Fibroblast of pulmonary artery (primary cell): Measurements from ENCODE around the gene GALNT9.

ENCODE experiments used
- DNase-seq: peaks from one replicate; pipeline ENCODE4 v3.0.0-alpha.2; 2010; ENCODE audit warnings: low read depth
- H3K4me3 ChIP-seq: replicated peaks from 2 replicates; pipeline ENCODE4 v1.5.1; 2011; ENCODE audit warnings: low read depth, mild to moderate bottlenecking, control low read depth, low read length, moderate library complexity
- CTCF ChIP-seq: IDR thresholded peaks from 2 replicates; pipeline ENCODE4 v1.5.1; 2011; ENCODE audit warnings: mild to moderate bottlenecking, control low read depth, low read length, inconsistent platforms; ENCODE audit errors: missing control alignments

GALNT9 gene

GRCh38 chr12:132294121-132295034 is 35.0 kb downstream of the GALNT9 start:
- DNase-seq = no peak
- TF ChIP-seq CTCF = no peak

DNA sequence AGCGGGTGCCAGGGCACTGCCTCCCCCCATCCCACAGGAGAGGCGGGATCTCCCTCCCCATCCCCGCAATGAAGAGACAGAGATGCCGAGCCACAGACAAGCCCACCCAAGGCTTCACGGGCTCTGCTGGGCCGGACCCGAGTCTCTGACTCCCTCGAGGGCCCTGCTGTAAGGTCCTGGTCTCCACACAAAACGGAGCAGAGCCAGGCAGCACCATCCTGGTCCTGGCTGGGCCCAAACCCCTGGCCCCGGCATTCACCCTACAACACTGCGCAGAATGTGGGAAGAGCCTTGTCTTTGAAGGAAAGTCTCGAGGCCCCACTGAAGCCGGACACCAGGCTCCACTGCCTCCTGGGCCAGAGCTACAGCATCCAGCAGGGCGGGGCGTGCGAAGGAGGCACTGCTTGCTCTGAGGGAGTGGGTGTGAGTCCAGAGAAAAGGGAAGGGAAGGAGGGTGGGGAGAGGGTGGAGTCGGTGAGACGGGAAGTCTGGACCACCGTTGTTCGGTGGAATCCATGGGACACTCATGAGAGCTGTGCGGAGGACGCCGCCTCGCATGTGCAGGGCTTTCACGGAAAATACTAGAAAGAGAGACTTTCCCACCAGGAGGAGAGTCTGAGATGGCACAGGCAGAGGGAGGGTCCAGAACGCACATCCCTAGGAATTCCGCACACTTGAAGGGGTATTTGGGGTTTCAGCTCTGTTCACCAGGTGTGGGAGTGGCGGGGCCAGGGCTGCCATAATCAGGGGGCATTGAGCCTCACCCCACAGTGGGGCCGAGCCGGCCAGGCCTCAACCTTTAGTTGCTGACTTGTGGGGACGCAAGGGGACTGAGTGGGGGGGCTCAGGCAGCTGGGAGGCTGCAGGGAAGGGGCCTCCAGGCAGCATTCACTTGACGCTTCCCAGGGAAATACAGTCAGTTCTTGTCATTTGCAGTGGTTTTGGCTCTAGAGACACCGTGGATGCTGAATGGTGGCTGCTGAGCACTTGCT is 36.8 kb downstream of the GALNT9 start:
- DNase-seq = no peak
- H3K4me3 ChIP-seq = no peak overlapping the region
- no peak for TF ChIP-seq CTCF

More at GRCh38 chr12:132294121-132295034, 35.0 kb downstream of the GALNT9 start:
- H3K4me3 ChIP-seq = no peak overlapping the region

- no peak for TF ChIP-seq CTCF
- no peak for DNase-seq
- no peak overlapping the region for H3K4me3 ChIP-seq
Measured at GRCh38 chr12:132291402-132292175, 37.8 kb downstream of the GALNT9 start.

- H3K4me3 ChIP-seq = no peak overlapping the region
- DNase-seq = no peak
- no peak for TF ChIP-seq CTCF
Measured at GRCh38 chr12:132290203-132290540, 39.2 kb downstream of the GALNT9 start.

DNA sequence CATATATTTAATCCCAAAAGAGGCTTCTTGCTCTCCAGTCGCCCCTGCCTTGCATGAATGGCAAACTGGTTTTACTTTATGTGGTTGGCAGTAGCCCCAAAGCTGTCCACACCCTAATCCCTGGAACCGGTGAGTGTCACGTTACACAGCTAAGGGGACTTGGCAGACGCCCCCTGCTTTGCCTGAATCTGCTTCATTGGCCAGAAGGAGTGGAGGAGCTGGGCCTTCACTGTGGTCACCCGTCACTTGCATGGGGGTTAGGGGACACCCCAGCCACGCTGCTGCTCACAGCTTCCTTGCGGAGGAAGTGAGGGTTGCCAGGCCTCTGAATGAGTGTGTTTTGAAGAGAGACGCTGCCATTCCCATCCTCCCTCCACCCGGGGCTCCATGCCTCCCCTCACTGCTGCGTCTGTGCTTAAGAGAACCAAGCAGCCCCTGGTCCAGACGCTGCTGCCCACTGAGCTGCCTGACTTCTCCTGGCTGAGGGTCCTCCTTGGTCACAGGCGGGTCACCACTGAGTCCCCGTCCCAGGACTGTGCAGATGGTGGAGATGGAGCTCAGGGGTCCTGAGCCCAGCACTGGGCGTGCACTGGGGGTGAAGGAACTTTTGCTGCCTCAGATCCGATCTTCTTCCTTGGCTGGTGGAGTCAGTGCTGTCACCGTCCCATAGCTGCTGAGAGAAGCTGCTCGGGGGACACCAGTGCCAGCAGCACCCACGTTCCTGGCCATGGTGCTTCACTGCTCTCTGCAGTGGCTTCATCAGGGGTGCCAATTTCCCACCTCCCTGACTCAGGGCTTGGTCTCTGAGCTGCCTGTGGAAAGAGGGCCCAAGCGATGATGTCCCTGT is 39.8 kb downstream of the GALNT9 start:
- no peak for TF ChIP-seq CTCF
- DNase-seq = no peak
- no peak overlapping the region for H3K4me3 ChIP-seq
